ENCODE results near the gene GMDS. TPM values are rescaled to one million over a fixed set of nuclear protein-coding genes. Genes with fewer than 3 reads are reported as not detected.

Gene GMDS
- total and polyA plus RNA-seq, 2 of the 13 experiments (the other 11 are each of a cell fraction or from before 2014, with no cell fraction given), result 64.4 to 112 TPM

GRCh38 chr6:1702580-1703051, 542.8 kb downstream of the GMDS start (continued):
- no peak for TF ChIP-seq ZC3H4 (CRISPR knock-in tag; IDR thresholded peaks at IDR 0.05; ENCODE audit: borderline replicate concordance)
- TF ChIP-seq TRIM24 (CRISPR knock-in tag; IDR thresholded peaks at IDR 0.05), result no peak
- no peak for TF ChIP-seq DMAP1 (CRISPR knock-in tag; IDR thresholded peaks at IDR 0.05)
- TF ChIP-seq SIN3A (IDR thresholded peaks at IDR 0.05; ENCODE audit: borderline replicate concordance, low read depth, low read length), result no peak
- TF ChIP-seq RAD51 (IDR thresholded peaks at IDR 0.05; ENCODE audit: borderline replicate concordance), result no peak
- TF ChIP-seq JARID2 (CRISPR knock-in tag; IDR thresholded peaks at IDR 0.05; ENCODE audit: insufficient replicate concordance), result no peak
- no peak for TF ChIP-seq ZFP62 (CRISPR knock-in tag; IDR thresholded peaks at IDR 0.05)
- TF ChIP-seq, protein P1, sequence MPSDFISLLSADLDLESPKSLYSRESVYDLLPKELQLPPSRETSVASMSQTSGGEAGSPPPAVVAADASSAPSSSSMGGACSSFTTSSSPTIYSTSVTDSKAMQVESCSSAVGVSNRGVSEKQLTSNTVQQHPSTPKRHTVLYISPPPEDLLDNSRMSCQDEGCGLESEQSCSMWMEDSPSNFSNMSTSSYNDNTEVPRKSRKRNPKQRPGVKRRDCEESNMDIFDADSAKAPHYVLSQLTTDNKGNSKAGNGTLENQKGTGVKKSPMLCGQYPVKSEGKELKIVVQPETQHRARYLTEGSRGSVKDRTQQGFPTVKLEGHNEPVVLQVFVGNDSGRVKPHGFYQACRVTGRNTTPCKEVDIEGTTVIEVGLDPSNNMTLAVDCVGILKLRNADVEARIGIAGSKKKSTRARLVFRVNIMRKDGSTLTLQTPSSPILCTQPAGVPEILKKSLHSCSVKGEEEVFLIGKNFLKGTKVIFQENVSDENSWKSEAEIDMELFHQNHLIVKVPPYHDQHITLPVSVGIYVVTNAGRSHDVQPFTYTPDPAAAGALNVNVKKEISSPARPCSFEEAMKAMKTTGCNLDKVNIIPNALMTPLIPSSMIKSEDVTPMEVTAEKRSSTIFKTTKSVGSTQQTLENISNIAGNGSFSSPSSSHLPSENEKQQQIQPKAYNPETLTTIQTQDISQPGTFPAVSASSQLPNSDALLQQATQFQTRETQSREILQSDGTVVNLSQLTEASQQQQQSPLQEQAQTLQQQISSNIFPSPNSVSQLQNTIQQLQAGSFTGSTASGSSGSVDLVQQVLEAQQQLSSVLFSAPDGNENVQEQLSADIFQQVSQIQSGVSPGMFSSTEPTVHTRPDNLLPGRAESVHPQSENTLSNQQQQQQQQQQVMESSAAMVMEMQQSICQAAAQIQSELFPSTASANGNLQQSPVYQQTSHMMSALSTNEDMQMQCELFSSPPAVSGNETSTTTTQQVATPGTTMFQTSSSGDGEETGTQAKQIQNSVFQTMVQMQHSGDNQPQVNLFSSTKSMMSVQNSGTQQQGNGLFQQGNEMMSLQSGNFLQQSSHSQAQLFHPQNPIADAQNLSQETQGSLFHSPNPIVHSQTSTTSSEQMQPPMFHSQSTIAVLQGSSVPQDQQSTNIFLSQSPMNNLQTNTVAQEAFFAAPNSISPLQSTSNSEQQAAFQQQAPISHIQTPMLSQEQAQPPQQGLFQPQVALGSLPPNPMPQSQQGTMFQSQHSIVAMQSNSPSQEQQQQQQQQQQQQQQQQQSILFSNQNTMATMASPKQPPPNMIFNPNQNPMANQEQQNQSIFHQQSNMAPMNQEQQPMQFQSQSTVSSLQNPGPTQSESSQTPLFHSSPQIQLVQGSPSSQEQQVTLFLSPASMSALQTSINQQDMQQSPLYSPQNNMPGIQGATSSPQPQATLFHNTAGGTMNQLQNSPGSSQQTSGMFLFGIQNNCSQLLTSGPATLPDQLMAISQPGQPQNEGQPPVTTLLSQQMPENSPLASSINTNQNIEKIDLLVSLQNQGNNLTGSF (CRISPR knock-in tag; IDR thresholded peaks at IDR 0.05), result no peak
- no peak for TF ChIP-seq ZNF512 (CRISPR knock-in tag; IDR thresholded peaks at IDR 0.05)
- TF ChIP-seq ARNT2 (CRISPR knock-in tag; IDR thresholded peaks at IDR 0.05; ENCODE audit: low read depth), result no peak
- TF ChIP-seq SNAPC2 (CRISPR knock-in tag; IDR thresholded peaks at IDR 0.05), result no peak
- peak; percentile 30 for TF ChIP-seq XRCC5 (optimal IDR thresholded peaks at IDR 0.05; ENCODE audit: low read length)
- TF ChIP-seq, protein P2, sequence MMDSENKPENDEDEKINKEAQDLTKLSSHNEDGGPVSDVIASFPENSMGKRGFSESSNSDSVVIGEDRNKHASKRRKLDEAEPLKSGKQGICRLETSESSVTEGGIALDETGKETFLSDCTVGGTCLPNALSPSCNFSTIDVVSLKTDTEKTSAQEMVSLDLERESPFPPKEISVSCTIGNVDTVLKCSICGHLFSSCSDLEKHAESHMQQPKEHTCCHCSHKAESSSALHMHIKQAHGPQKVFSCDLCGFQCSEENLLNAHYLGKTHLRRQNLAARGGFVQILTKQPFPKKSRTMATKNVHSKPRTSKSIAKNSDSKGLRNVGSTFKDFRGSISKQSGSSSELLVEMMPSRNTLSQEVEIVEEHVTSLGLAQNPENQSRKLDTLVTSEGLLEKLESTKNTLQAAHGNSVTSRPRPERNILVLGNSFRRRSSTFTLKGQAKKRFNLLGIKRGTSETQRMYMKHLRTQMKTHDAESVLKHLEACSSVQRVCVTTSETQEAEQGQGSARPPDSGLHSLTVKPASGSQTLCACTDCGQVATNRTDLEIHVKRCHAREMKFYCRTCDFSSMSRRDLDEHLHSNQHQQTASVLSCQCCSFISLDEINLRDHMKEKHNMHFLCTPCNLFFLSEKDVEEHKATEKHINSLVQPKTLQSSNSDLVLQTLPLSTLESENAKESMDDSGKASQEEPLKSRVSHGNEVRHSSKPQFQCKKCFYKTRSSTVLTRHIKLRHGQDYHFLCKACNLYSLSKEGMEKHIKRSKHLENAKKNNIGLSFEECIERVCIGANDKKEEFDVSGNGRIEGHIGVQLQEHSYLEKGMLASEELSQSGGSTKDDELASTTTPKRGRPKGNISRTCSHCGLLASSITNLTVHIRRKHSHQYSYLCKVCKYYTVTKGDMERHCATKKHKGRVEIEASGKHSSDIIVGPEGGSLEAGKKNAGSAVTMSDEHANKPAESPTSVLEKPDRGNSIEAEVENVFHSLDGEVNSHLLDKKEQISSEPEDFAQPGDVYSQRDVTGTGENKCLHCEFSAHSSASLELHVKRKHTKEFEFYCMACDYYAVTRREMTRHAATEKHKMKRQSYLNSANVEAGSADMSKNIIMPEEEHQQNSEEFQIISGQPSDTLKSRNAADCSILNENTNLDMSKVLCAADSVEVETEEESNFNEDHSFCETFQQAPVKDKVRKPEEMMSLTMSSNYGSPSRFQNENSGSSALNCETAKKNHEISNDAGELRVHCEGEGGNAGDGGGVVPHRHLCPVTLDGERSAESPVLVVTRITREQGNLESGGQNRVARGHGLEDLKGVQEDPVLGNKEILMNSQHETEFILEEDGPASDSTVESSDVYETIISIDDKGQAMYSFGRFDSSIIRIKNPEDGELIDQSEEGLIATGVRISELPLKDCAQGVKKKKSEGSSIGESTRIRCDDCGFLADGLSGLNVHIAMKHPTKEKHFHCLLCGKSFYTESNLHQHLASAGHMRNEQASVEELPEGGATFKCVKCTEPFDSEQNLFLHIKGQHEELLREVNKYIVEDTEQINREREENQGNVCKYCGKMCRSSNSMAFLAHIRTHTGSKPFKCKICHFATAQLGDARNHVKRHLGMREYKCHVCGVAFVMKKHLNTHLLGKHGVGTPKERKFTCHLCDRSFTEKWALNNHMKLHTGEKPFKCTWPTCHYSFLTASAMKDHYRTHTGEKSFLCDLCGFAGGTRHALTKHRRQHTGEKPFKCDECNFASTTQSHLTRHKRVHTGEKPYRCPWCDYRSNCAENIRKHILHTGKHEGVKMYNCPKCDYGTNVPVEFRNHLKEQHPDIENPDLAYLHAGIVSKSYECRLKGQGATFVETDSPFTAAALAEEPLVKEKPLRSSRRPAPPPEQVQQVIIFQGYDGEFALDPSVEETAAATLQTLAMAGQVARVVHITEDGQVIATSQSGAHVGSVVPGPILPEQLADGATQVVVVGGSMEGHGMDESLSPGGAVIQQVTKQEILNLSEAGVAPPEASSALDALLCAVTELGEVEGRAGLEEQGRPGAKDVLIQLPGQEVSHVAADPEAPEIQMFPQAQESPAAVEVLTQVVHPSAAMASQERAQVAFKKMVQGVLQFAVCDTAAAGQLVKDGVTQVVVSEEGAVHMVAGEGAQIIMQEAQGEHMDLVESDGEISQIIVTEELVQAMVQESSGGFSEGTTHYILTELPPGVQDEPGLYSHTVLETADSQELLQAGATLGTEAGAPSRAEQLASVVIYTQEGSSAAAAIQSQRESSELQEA (CRISPR knock-in tag; IDR thresholded peaks at IDR 0.05; ENCODE audit: not compliant biosample characterization), result no peak
